Testis (tissue), 3 donors: ENCODE measurements around the gene IQCC. TPM values are rescaled to one million over a fixed set of nuclear protein-coding genes. Genes with fewer than 3 reads are reported as not detected.

Experiments
- DNase-seq: peaks from one replicate; pipeline ENCODE4 v3.0.0-alpha.2; 2019
- H3K27ac ChIP-seq, 2 donors: fragments of 200-600 bp; sonication (generic); one replicate each; pipeline ENCODE4 v1.5.1; 2019
- H3K27me3 ChIP-seq: fragments of 200-600 bp; sonication (generic); one replicate; pipeline ENCODE4 v1.5.1; 2019
- H3K36me3 ChIP-seq: fragments of 200-600 bp; sonication (generic); one replicate; pipeline ENCODE4 v1.5.1; 2017; ENCODE audit warnings: low read depth; ENCODE audit errors: missing control alignments
- H3K4me1 ChIP-seq: fragments of 200-600 bp; sonication (generic); one replicate; pipeline ENCODE4 v1.5.1; 2019
- H3K4me3 ChIP-seq, 2 donors: fragments of 200-600 bp; sonication (generic); one replicate each; pipeline ENCODE4 v1.5.1; 2017 to 2019
- H3K9me3 ChIP-seq: fragments of 200-600 bp; sonication (generic); one replicate; pipeline ENCODE4 v1.5.1; 2017
- CTCF ChIP-seq, 3 experiments: fragments of 450-650 bp in 2 of 3; fragments of 200-600 bp in 1 of 3; sonication (generic) in 1 of 3; IDR thresholded peaks; one replicate each; pipeline ENCODE4 v1.5.1; 2016 to 2019; ENCODE audit warnings: antibody characterized with exemption in 3 of 3, mild to moderate bottlenecking in 2 of 3, moderate library complexity in 1 of 3
- POLR2A ChIP-seq: fragments of 450-650 bp; IDR thresholded peaks from one replicate; pipeline ENCODE4 v1.6.1; 2017; ENCODE audit warnings: antibody characterized with exemption, mild to moderate bottlenecking, moderate library complexity
- WGBS, 2 donors: methylation state at CpG; one replicate each; pipeline ENCODE4 v1.1.5; 2018; 5-methylcytosine and 5-hydroxymethylcytosine counted together
- intact Hi-C: fragments of 100-400 bp; cut with DNase I; formaldehyde crosslinking; loops from one replicate; pipeline ENCODE4 v1.15.1; 2023; ENCODE audit warnings: low total_unique reads
- polyA plus RNA-seq: library from polyadenylated mRNA; stranded (reverse); fragments of 350-450 nt; fragmentation: Illumina TruSeq; extraction: RNeasy Lipid Tissue Mini Kit (QIAGEN cat#74804); gene quantifications from one replicate; pipeline ENCODE4 v1.2.3, GENCODE V29; 2014; ENCODE audit warnings: low read depth, low replicate concordance; ENCODE audit not compliant: insufficient read depth
- total RNA-seq, 2 donors: library from RNA; depleted of rRNA; stranded (reverse); fragments of >200 nt; gene quantifications; one replicate each; pipeline ENCODE4 v1.2.3, GENCODE V29; 2016

IQCC gene
- total and polyA plus RNA-seq, 3 donors from 2014 or later: 11.9 to 21.6 (median 16.3) TPM

GRCh38 chr1:32186077-32186476 lies 19.4 kb upstream of the IQCC start:
- H3K4me1 ChIP-seq: peaks cover 21% of the 10 kb centered on the region
- H3K27me3 ChIP-seq: no peaks in the 10 kb centered on the region
- H3K9me3 ChIP-seq: no peaks in the 10 kb centered on the region
- DNase-seq: no peak
- 89% methylated on average over 2 of the region's 2 CpGs for WGBS, 2 donors
- no peaks in the 10 kb centered on the region for H3K36me3 ChIP-seq
- intact Hi-C loops: no loop called here
- H3K27ac ChIP-seq: no peak overlapping the region
- TF ChIP-seq CTCF (IDR thresholded peaks at IDR 0.05) (no peak), POLR2A (no peak)
- H3K4me3 ChIP-seq: no peak overlapping the region

GRCh38 chr1:32186491-32186890 lies 19.0 kb upstream of the IQCC start:
- intact Hi-C loops: no loop called here
- Histone ChIP-seq H3K9me3 (no peaks in the 10 kb centered on the region), H3K4me3 (no peak overlapping the region), H3K27ac (no peak overlapping the region), H3K27me3 (no peaks in the 10 kb centered on the region), H3K36me3 (no peaks in the 10 kb centered on the region), H3K4me1 (peaks cover 17% of the 10 kb centered on the region)
- TF ChIP-seq POLR2A (no peak), CTCF (IDR thresholded peaks at IDR 0.05) (no peak)
- DNase-seq: no peak
- 82 to 85% methylated on average over 2 of the region's 2 CpGs for whole genome bisulfite sequencing, 2 donors

GRCh38 chr1:32187850-32188249 lies 17.6 kb upstream of the IQCC start:
- Histone ChIP-seq H3K4me1 (peaks cover 8% of the 10 kb centered on the region), H3K4me3 (no peak overlapping the region), H3K27ac (no peak overlapping the region), H3K36me3 (no peaks in the 10 kb centered on the region), H3K9me3 (no peaks in the 10 kb centered on the region), H3K27me3 (no peaks in the 10 kb centered on the region)
- DNase-seq: no peak
- TF ChIP-seq CTCF (IDR thresholded peaks at IDR 0.05): no peak
- no peak for TF ChIP-seq POLR2A
- WGBS, 2 donors: 97 to 100% methylated on average over 8 to 9 of the region's 9 CpGs
- intact Hi-C loops: no loop called here

- Histone ChIP-seq H3K27me3 (no peaks in the 10 kb centered on the region), H3K9me3 (no peaks in the 10 kb centered on the region), H3K36me3 (no peaks in the 10 kb centered on the region), H3K27ac (no peak overlapping the region), H3K4me1 (no peaks in the 10 kb centered on the region), H3K4me3 (no peak overlapping the region)
- intact Hi-C loops: no loop called here
- no peak for DNase-seq
- WGBS, 2 donors: 87 to 89% methylated on average over 8 of the region's 8 CpGs
- TF ChIP-seq POLR2A: no peak
Observed at GRCh38 chr1:32192220-32192948, 13.1 kb upstream of the IQCC start.

- no peak overlapping the region for H3K4me3 ChIP-seq
- intact Hi-C loops: no loop called here
- H3K9me3 ChIP-seq: no peaks in the 10 kb centered on the region
- H3K4me1 ChIP-seq: peaks cover 12% of the 10 kb centered on the region
- no peak for DNase-seq
- H3K27ac ChIP-seq: no peak overlapping the region
- no peak for TF ChIP-seq POLR2A
- no peak for TF ChIP-seq CTCF (IDR thresholded peaks at IDR 0.05)
- 86 to 100% methylated on average over 3 to 6 of the region's 6 CpGs for WGBS, 2 donors
- no peaks in the 10 kb centered on the region for H3K27me3 ChIP-seq
- no peaks in the 10 kb centered on the region for H3K36me3 ChIP-seq
Observed at GRCh38 chr1:32194984-32195383, 10.5 kb upstream of the IQCC start.
